Endothelial cell of umbilical vein (primary cell): Measurements from ENCODE around the gene CYTH2.

ENCODE experiments used
- CTCF ChIP-seq, 2 donors: IDR thresholded peaks; 1 replicate in 1 of 2; 2 replicates in 1 of 2; pipeline ENCODE4 v1.5.1; 2011; ENCODE audit warnings: low read length in 2 of 2, mild to moderate bottlenecking in 2 of 2, moderate library complexity in 2 of 2, control low read depth in 1 of 2, inconsistent platforms in 1 of 2, low read depth in 1 of 2; ENCODE audit not compliant: insufficient read depth in 1 of 2; ENCODE audit errors: extremely low read depth in 1 of 2
- EZH2 ChIP-seq: IDR thresholded peaks from 2 replicates; pipeline ENCODE4 v1.6.1; 2012; ENCODE audit warnings: borderline replicate concordance, low read depth, mild to moderate bottlenecking, moderate library complexity, low read length, inconsistent platforms; ENCODE audit not compliant: severe bottlenecking
- FOS ChIP-seq: IDR thresholded peaks from 2 replicates; pipeline ENCODE4 v1.6.1; 2011; ENCODE audit warnings: mild to moderate bottlenecking, low read length, moderate library complexity, borderline replicate concordance; ENCODE audit not compliant: insufficient read depth
- GATA2 ChIP-seq: IDR thresholded peaks from 2 replicates; pipeline ENCODE4 v1.7.0; 2011; ENCODE audit warnings: low read depth, mild to moderate bottlenecking, moderate library complexity, mixed read lengths, low read length; ENCODE audit not compliant: insufficient read length, insufficient read depth
- JUN ChIP-seq: IDR thresholded peaks from 2 replicates; pipeline ENCODE4 v1.6.1; 2011; ENCODE audit warnings: borderline replicate concordance, low read depth; ENCODE audit not compliant: insufficient read length, insufficient read depth
- MAX ChIP-seq: IDR thresholded peaks from 2 replicates; pipeline ENCODE4 v1.6.1; 2011; ENCODE audit not compliant: insufficient read depth, insufficient read length
- MYC ChIP-seq: IDR thresholded peaks from one replicate; pipeline ENCODE4 v1.6.1; 2011; ENCODE audit warnings: mild to moderate bottlenecking, low read depth, low read length
- POLR2A ChIP-seq: IDR thresholded peaks from 2 replicates; pipeline ENCODE4 v1.6.1; 2012; ENCODE audit warnings: low read depth, mild to moderate bottlenecking, control low read depth, low read length
- POLR2AphosphoS5 ChIP-seq: IDR thresholded peaks from 2 replicates; pipeline ENCODE4 v1.6.1; 2012; ENCODE audit warnings: low read depth, mild to moderate bottlenecking, control low read depth, low read length, moderate library complexity; ENCODE audit not compliant: insufficient read depth

DNA sequence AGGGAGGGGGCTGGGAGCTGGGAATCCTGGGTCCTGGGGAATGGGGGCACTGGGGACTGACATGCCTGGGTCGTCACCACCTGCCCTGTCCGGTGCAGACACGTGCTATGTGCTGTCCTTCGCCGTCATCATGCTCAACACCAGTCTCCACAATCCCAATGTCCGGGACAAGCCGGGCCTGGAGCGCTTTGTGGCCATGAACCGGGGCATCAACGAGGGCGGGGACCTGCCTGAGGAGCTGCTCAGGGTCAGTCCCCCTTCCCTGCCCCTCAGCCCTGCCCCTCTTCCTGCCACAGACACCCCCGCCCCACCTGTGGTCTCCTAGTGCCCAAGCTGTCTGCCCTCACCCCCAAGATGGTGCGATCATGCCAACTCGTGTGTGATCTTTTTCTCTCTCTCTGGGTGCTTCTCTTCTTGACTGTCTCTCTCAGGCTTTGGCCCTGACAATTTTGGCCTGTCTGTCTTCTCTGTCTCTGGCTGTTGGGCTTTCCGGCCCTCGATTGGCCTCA is 5.0 kb downstream of the CYTH2 start:
- TF ChIP-seq POLR2A = no peak
- TF ChIP-seq CTCF (IDR thresholded peaks at IDR 0.05; ENCODE audit: extremely low read depth in 1 of 2, insufficient read depth in 1 of 2, low read depth in 1 of 2, low read length in 2 of 2) = no peak
- TF ChIP-seq POLR2AphosphoS5 = no peak
- no peak for TF ChIP-seq EZH2
- TF ChIP-seq MYC = no peak
- no peak for TF ChIP-seq FOS
- TF ChIP-seq GATA2 = no peak
- no peak for TF ChIP-seq JUN
- TF ChIP-seq MAX = no peak
